ENCODE results near the gene MYH16. TPM values are rescaled to one million over a fixed set of nuclear protein-coding genes. Genes with fewer than 3 reads are reported as not detected.
"Not testable (repeated sequence)": the region's sequence is repeated elsewhere in the genome, so short reads cannot be mapped to it uniquely, and the experiment has no call there.

Gene MYH16
- total and polyA plus RNA-seq, 2 experiments from 2014 or later: not detected

DNA sequence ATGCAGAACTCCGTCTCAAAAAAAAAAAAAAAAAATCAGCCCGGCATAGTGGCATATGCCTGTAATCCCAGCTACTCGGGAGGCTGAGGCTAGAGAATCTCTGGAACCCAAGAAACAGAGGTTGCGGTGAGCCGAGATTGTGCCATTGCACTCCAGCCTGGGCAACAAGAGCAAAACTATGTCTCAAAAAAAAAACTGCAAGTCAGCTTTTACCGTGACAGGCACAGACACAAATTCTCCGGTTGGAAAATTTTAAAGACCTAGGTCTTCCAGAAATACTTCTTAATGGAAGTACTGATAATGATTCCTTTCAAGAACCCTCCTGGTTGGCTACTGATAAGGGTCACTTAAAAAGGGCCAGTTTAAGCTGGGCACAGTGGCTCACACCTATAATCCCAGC lies 82.5 kb downstream of the MYH16 start:
- no peaks in the 10 kb centered on the region for H3K27me3 ChIP-seq (replicated peaks; ENCODE audit: insufficient read depth)
- no peak overlapping the region for H3K4me2 ChIP-seq (ENCODE audit: unreplicated experiment)
- no peak for DNase-seq
- peaks cover 30% of the 10 kb centered on the region for H3K79me2 ChIP-seq (ENCODE audit: insufficient read depth)
- no peaks in the 10 kb centered on the region for H3K9me2 ChIP-seq (ENCODE audit: insufficient read depth)
- H3K4me1 ChIP-seq (ENCODE audit: insufficient read depth): no peaks in the 10 kb centered on the region
- H3K36me3 ChIP-seq (ENCODE audit: low read depth): peaks cover 43% of the 10 kb centered on the region
- WGBS, 2 experiments (ENCODE audit: low coverage in 1 of 2, low lambda C conversion rate in 2 of 2, missing lambda C conversion rate in 2 of 2): 91 to 94% methylated on average over 7 of the region's 7 CpGs
- TF ChIP-seq EZH2phosphoT487 (IDR thresholded peaks at IDR 0.05; ENCODE audit: insufficient read depth, low read depth) (no peak), EZH2 (IDR thresholded peaks at IDR 0.05; ENCODE audit: insufficient read depth, poor library complexity, severe bottlenecking) (no peak)
- H2AFZ ChIP-seq: no peak overlapping the region
- no peaks in the 10 kb centered on the region for H4K20me1 ChIP-seq (ENCODE audit: insufficient read depth)
- H3K9ac ChIP-seq: no peak overlapping the region
- no peak overlapping the region for H3K4me3 ChIP-seq
- H3K9me3 ChIP-seq (ENCODE audit: low read depth): no peaks in the 10 kb centered on the region
- H3F3A ChIP-seq (ENCODE audit: insufficient read depth): peaks cover 6% of the 10 kb centered on the region
- no peak overlapping the region for H3K27ac ChIP-seq
- in situ Hi-C loops (cut with MboI): no loop called here

GRCh38 chr7:99357701-99358490 lies 85.3 kb downstream of the MYH16 start:
- in situ Hi-C loops (cut with MboI): no loop called here
- H3K4me1 ChIP-seq (ENCODE audit: insufficient read depth): 0 out of 2 replicates have a peak, but pooled peaks cover under 1% of the 10 kb centered on the region
- TF ChIP-seq EZH2 (IDR thresholded peaks at IDR 0.05; ENCODE audit: insufficient read depth, poor library complexity, severe bottlenecking) (no peak), EZH2phosphoT487 (IDR thresholded peaks at IDR 0.05; ENCODE audit: insufficient read depth, low read depth) (no peak)
- H3K9me3 ChIP-seq (ENCODE audit: low read depth): no peaks in the 10 kb centered on the region
- H3K79me2 ChIP-seq (ENCODE audit: insufficient read depth): peaks cover 7% of the 10 kb centered on the region
- H3K27ac ChIP-seq: no peak overlapping the region
- no peaks in the 10 kb centered on the region for H3K9me2 ChIP-seq (ENCODE audit: insufficient read depth)
- H3K4me3 ChIP-seq: no peak overlapping the region
- no peak overlapping the region for H2AFZ ChIP-seq
- no peaks in the 10 kb centered on the region for H4K20me1 ChIP-seq (ENCODE audit: insufficient read depth)
- no peak overlapping the region for H3K4me2 ChIP-seq (ENCODE audit: unreplicated experiment)
- no peaks in the 10 kb centered on the region for H3K27me3 ChIP-seq (replicated peaks; ENCODE audit: insufficient read depth)
- DNase-seq: no peak
- peaks cover 30% of the 10 kb centered on the region for H3F3A ChIP-seq (ENCODE audit: insufficient read depth)
- 89% methylated on average over 16 of the region's 16 CpGs for WGBS, 2 experiments (ENCODE audit: low coverage in 1 of 2, low lambda C conversion rate in 2 of 2, missing lambda C conversion rate in 2 of 2)
- H3K36me3 ChIP-seq (ENCODE audit: low read depth): peaks cover 37% of the 10 kb centered on the region
- no peak overlapping the region for H3K9ac ChIP-seq

- H3K27ac ChIP-seq; H4K20me1 ChIP-seq (ENCODE audit: insufficient read depth); H3K9me3 ChIP-seq (ENCODE audit: low read depth); H3K9ac ChIP-seq; H3K27me3 ChIP-seq (replicated peaks; ENCODE audit: insufficient read depth); H2AFZ ChIP-seq; H3K4me2 ChIP-seq (ENCODE audit: unreplicated experiment); H3K79me2 ChIP-seq (ENCODE audit: insufficient read depth); H3K4me1 ChIP-seq (ENCODE audit: insufficient read depth); H3K4me3 ChIP-seq; in situ Hi-C loops (cut with MboI); DNase-seq; H3K9me2 ChIP-seq (ENCODE audit: insufficient read depth): not testable (repeated sequence)
- WGBS, 2 experiments (ENCODE audit: low coverage in 1 of 2, low lambda C conversion rate in 2 of 2, missing lambda C conversion rate in 2 of 2): 97 to 99% methylated on average over 14 to 15 of the region's 15 CpGs
- Histone ChIP-seq H3F3A (ENCODE audit: insufficient read depth) (peaks cover 36% of the 10 kb centered on the region), H3K36me3 (ENCODE audit: low read depth) (peaks cover 38% of the 10 kb centered on the region)
These were observed 85.9 kb downstream of the MYH16 start for GRCh38 chr7:99358521-99358920.

DNA sequence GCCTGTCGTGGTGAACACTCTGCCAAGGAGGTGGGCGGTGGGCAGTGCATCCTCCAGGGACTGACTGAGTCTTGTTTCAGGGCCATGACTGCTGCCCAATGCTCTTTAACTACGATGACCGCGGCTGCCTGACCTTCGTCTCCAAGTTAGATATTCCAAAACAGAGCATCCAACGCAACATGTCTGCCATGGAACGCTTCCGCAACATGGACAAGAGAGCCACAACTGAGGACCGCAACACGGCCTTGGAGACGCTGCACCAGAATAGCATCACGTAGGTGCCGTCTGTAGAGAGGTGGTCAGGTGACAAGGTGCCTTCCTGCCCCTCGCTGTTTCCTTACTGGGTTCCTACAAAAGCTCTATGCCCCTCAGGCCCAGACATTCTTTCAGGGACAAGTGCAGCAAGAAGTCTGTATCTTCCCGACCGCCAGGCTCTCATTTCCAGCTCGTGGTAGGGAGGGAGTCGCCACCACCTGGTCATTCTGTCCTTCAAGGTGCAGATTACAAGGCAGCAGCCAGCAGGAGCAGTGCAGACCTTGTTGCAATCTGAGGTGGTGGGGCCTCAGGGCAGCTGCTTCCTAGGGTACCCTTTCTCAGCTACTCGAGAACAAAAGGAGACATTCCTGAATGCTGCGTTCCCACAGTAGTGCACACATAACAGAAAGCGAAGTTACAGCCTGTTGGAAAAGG lies 87.0 kb downstream of the MYH16 start:
- H3K9me3 ChIP-seq (ENCODE audit: low read depth): no peaks in the 10 kb centered on the region
- H3K27me3 ChIP-seq (replicated peaks; ENCODE audit: insufficient read depth): no peaks in the 10 kb centered on the region
- TF ChIP-seq EZH2 (IDR thresholded peaks at IDR 0.05; ENCODE audit: insufficient read depth, poor library complexity, severe bottlenecking) (no peak), EZH2phosphoT487 (IDR thresholded peaks at IDR 0.05; ENCODE audit: insufficient read depth, low read depth) (no peak)
- H3K4me3 ChIP-seq: no peak overlapping the region
- H3K27ac ChIP-seq: no peak overlapping the region
- H3K36me3 ChIP-seq (ENCODE audit: low read depth): peaks cover 37% of the 10 kb centered on the region
- H3K9me2 ChIP-seq (ENCODE audit: insufficient read depth): no peaks in the 10 kb centered on the region
- DNase-seq: no peak
- H3K79me2 ChIP-seq (ENCODE audit: insufficient read depth): peaks cover 4% of the 10 kb centered on the region; the same call in 1 of the 2 replicates
- in situ Hi-C loops (cut with MboI): no loop called here
- H3K4me1 ChIP-seq (ENCODE audit: insufficient read depth): peaks cover 8% of the 10 kb centered on the region; the same call in 1 of the 2 replicates
- H2AFZ ChIP-seq: no peak overlapping the region
- H3F3A ChIP-seq (ENCODE audit: insufficient read depth): peaks cover 38% of the 10 kb centered on the region
- no peaks in the 10 kb centered on the region for H4K20me1 ChIP-seq (ENCODE audit: insufficient read depth)
- WGBS, 2 experiments (ENCODE audit: low coverage in 1 of 2, low lambda C conversion rate in 2 of 2, missing lambda C conversion rate in 2 of 2): 90 to 92% methylated on average over 22 of the region's 22 CpGs
- H3K9ac ChIP-seq: no peak overlapping the region
- H3K4me2 ChIP-seq (ENCODE audit: unreplicated experiment): no peak overlapping the region

Other genes starting within 250 kb of the MYH16 start
- 19.1 and 21.1 TPM in 2 replicates for gene SMURF1, start 128.7 kb upstream of the MYH16 start, total RNA-seq (2014; rRNA removed; shearing (Covaris generic))
- gene SMURF1, start 128.7 kb upstream of the MYH16 start, polyA plus RNA-seq (2016; fragmentation: Nextera tagmentation; extraction: Ambion mirVana): 6.6 and 6.8 TPM in 2 replicates
- gene KPNA7, start 64.7 kb upstream of the MYH16 start, total RNA-seq (2014; rRNA removed; shearing (Covaris generic)): 0.63 TPM in 1 of 2 replicates, not detected in the other
- not detected in 2 replicates for gene KPNA7, start 64.7 kb upstream of the MYH16 start, polyA plus RNA-seq (2016; fragmentation: Nextera tagmentation; extraction: Ambion mirVana)
- 155 and 209 TPM in 2 replicates for gene ARPC1A, start 53.1 kb downstream of the MYH16 start, total RNA-seq (2014; rRNA removed; shearing (Covaris generic))
- gene ARPC1A, start 53.1 kb downstream of the MYH16 start, polyA plus RNA-seq (2016; fragmentation: Nextera tagmentation; extraction: Ambion mirVana): 294 and 312 TPM in 2 replicates
- gene ARPC1B, start 101.9 kb downstream of the MYH16 start, total RNA-seq (2014; rRNA removed; shearing (Covaris generic)): 485 and 630 TPM in 2 replicates
- 599 and 639 TPM in 2 replicates for gene ARPC1B, start 101.9 kb downstream of the MYH16 start, polyA plus RNA-seq (2016; fragmentation: Nextera tagmentation; extraction: Ambion mirVana)
- 91.3 and 141 TPM in 2 replicates for gene PDAP1, start 135.8 kb downstream of the MYH16 start, total RNA-seq (2014; rRNA removed; shearing (Covaris generic))
- gene PDAP1, start 135.8 kb downstream of the MYH16 start, polyA plus RNA-seq (2016; fragmentation: Nextera tagmentation; extraction: Ambion mirVana): 91.0 and 95.5 TPM in 2 replicates
- gene BUD31, start 136.1 kb downstream of the MYH16 start, total RNA-seq (2014; rRNA removed; shearing (Covaris generic)): 71.8 and 79.4 TPM in 2 replicates
- 316 and 318 TPM in 2 replicates for gene BUD31, start 136.1 kb downstream of the MYH16 start, polyA plus RNA-seq (2016; fragmentation: Nextera tagmentation; extraction: Ambion mirVana)
- gene PTCD1, start 166.0 kb downstream of the MYH16 start, total RNA-seq (2014; rRNA removed; shearing (Covaris generic)): 5.2 and 13.7 TPM in 2 replicates
- gene PTCD1, start 166.0 kb downstream of the MYH16 start, polyA plus RNA-seq (2016; fragmentation: Nextera tagmentation; extraction: Ambion mirVana): 2.6 and 2.8 TPM in 2 replicates
- gene CPSF4, start 166.1 kb downstream of the MYH16 start, total RNA-seq (2014; rRNA removed; shearing (Covaris generic)): 21.2 and 44.9 TPM in 2 replicates
- 16.4 and 19.5 TPM in 2 replicates for gene CPSF4, start 166.1 kb downstream of the MYH16 start, polyA plus RNA-seq (2016; fragmentation: Nextera tagmentation; extraction: Ambion mirVana)
- 1,746 and 2,237 TPM in 2 replicates for gene ATP5MF, start 193.3 kb downstream of the MYH16 start, total RNA-seq (2014; rRNA removed; shearing (Covaris generic))
- gene ATP5MF, start 193.3 kb downstream of the MYH16 start, polyA plus RNA-seq (2016; fragmentation: Nextera tagmentation; extraction: Ambion mirVana): 719 and 722 TPM in 2 replicates
- 2.8 and 8.5 TPM in 2 replicates for gene ZNF789, start 200.1 kb downstream of the MYH16 start, total RNA-seq (2014; rRNA removed; shearing (Covaris generic))
- 4.5 and 5.3 TPM in 2 replicates for gene ZNF789, start 200.1 kb downstream of the MYH16 start, polyA plus RNA-seq (2016; fragmentation: Nextera tagmentation; extraction: Ambion mirVana)
- 17.3 and 24.3 TPM in 2 replicates for gene ZNF394, start 227.4 kb downstream of the MYH16 start, total RNA-seq (2014; rRNA removed; shearing (Covaris generic))
- gene ZNF394, start 227.4 kb downstream of the MYH16 start, polyA plus RNA-seq (2016; fragmentation: Nextera tagmentation; extraction: Ambion mirVana): 16.8 and 17.6 TPM in 2 replicates
- 10.7 and 12.0 TPM in 2 replicates for gene ZKSCAN5, start 231.8 kb downstream of the MYH16 start, total RNA-seq (2014; rRNA removed; shearing (Covaris generic))
- 6.3 and 6.4 TPM in 2 replicates for gene ZKSCAN5, start 231.8 kb downstream of the MYH16 start, polyA plus RNA-seq (2016; fragmentation: Nextera tagmentation; extraction: Ambion mirVana)

All from GM23248 (cell line).